GM12878 (cell line): ENCODE results near the gene ASAP3. TPM values are rescaled to one million over a fixed set of nuclear protein-coding genes. Genes with fewer than 3 reads are reported as not detected.

Source experiments
- ATAC-seq: fragments of 200-7000 bp; cut with Tn5 transposase; 3 replicates; pipeline ENCODE4 v1.9.1; 2020; ENCODE audit warnings: mild to moderate bottlenecking, moderate library complexity
- BruUV-seq: library from RNA; stranded (reverse); fragments of 400-500 nt; replicated peaks from 2 replicates; lab custom pipeline; 2021; lab: Mats Ljungman, UMichigan
- CTCF ChIA-PET: fragments of 300-600 bp; sonication (Branson Sonifier 250); formaldehyde crosslinking; extraction: SDS; loops from one replicate; lab custom pipeline; 2021; ENCODE audit warnings: inconsistent platforms; lab: Yijun Ruan, JAX
- POLR2A ChIA-PET: fragments of 350-600 bp; formaldehyde crosslinking; extraction: SDS; loops from one replicate; lab custom pipeline; 2021; ENCODE audit warnings: inconsistent platforms; lab: Charles Lee
- RAD21 ChIA-PET: fragments of 300-600 bp; sonication (Branson Sonifier 250); formaldehyde crosslinking; loops from one replicate; lab custom pipeline; 2023; ENCODE audit warnings: antibody characterized with exemption; ENCODE audit not compliant: unreplicated experiment; lab: Charles Lee
- SMC1A ChIA-PET: fragments of 300-600 bp; sonication (Branson Sonifier 250); formaldehyde crosslinking; loops from one replicate; lab custom pipeline; 2023; ENCODE audit not compliant: unreplicated experiment, uncharacterized antibody; lab: Charles Lee
- DNase-seq: peaks from one replicate; pipeline ENCODE4 v3.0.0-alpha.2; 2011; ENCODE audit warnings: low read depth, low spot score
- FAIRE-seq: peaks from 3 replicates; lab custom pipeline; 2011; peaks lifted over from hg19 to GRCh38; lab: Jason Lieb, UNC
- H2AFZ ChIP-seq: 2 replicates; pipeline ENCODE4 v1.6.0; 2011; ENCODE audit warnings: low read depth, low read length, control low read depth; ENCODE audit not compliant: control insufficient read depth
- H3K27ac ChIP-seq: 2 replicates; pipeline ENCODE4 v1.5.1; 2011; ENCODE audit warnings: control low read depth; ENCODE audit not compliant: control insufficient read depth, insufficient read depth
- H3K27me3 ChIP-seq, 2 experiments: replicated peaks in 1 of 2; 2 replicates each; pipeline versions ENCODE4 v1.6.0 to v1.6.1; 2011; ENCODE audit warnings: low read length in 1 of 2; ENCODE audit not compliant: control insufficient read depth in 2 of 2, insufficient read depth in 2 of 2
- H3K36me3 ChIP-seq, 2 experiments: 2 replicates each; pipeline ENCODE4 v1.5.1; 2011; ENCODE audit warnings: low read length in 1 of 2; ENCODE audit not compliant: control insufficient read depth in 2 of 2, insufficient read depth in 2 of 2
- H3K4me1 ChIP-seq: 2 replicates; pipeline ENCODE4 v1.6.1; 2011; ENCODE audit warnings: mild to moderate bottlenecking, low read length, moderate library complexity, mixed read lengths; ENCODE audit not compliant: control insufficient read depth, insufficient read depth
- H3K4me2 ChIP-seq: 2 replicates; pipeline ENCODE4 v1.6.0; 2011; ENCODE audit warnings: control low read depth; ENCODE audit not compliant: control insufficient read depth, insufficient read depth
- H3K4me3 ChIP-seq: fragments of 200-600 bp; sonication (generic); 2 replicates; pipeline ENCODE4 v1.5.1; 2016
- H3K79me2 ChIP-seq: 2 replicates; pipeline ENCODE4 v1.6.0; 2011; ENCODE audit warnings: low read length; ENCODE audit not compliant: control insufficient read depth, insufficient read depth
- H3K9ac ChIP-seq: 2 replicates; pipeline ENCODE4 v1.8.0; 2011; ENCODE audit warnings: low read length, control low read depth, mixed read lengths; ENCODE audit not compliant: control insufficient read depth, insufficient read depth
- H3K9me3 ChIP-seq: replicated peaks from 3 replicates; pipeline ENCODE4 v1.5.1; 2011; ENCODE audit warnings: mild to moderate bottlenecking, low read length; ENCODE audit not compliant: control insufficient read depth, insufficient read depth
- H4K20me1 ChIP-seq: 2 replicates; pipeline ENCODE4 v1.6.0; 2011; ENCODE audit not compliant: control insufficient read depth, insufficient read depth
- BCL11A ChIP-seq: IDR thresholded peaks from 2 replicates; pipeline ENCODE4 v1.6.1; 2011; ENCODE audit warnings: low read depth, low read length
- CREB1 ChIP-seq: IDR thresholded peaks from 2 replicates; pipeline ENCODE4 v1.6.1; 2012; ENCODE audit warnings: low read depth, mild to moderate bottlenecking, inconsistent platforms
- EED ChIP-seq: sonication (generic); IDR thresholded peaks from 2 replicates; pipeline ENCODE4 v1.6.1; 2016; ENCODE audit warnings: antibody characterized with exemption, low read depth
- KAT2A ChIP-seq: conservative IDR thresholded peaks from 2 replicates; pipeline ENCODE4 v1.6.1; 2011; ENCODE audit warnings: low read depth, low read length; ENCODE audit not compliant: control insufficient read depth
- KLF5 ChIP-seq: fragments of 450-650 bp; IDR thresholded peaks from 2 replicates; pipeline ENCODE4 v1.6.1; 2014; ENCODE audit warnings: mild to moderate bottlenecking; ENCODE audit not compliant: partially characterized antibody
- MXI1 ChIP-seq: fragments of 150-350 bp; IDR thresholded peaks from 2 replicates; pipeline ENCODE4 v1.6.1; 2011; ENCODE audit warnings: low read depth, mild to moderate bottlenecking, inconsistent platforms, low read length, improper control_type of control experiment
- PAX8 ChIP-seq: fragments of 450-650 bp; IDR thresholded peaks from 2 replicates; pipeline ENCODE4 v1.6.1; 2017; ENCODE audit warnings: mild to moderate bottlenecking, moderate library complexity
- POLR2AphosphoS2 ChIP-seq: IDR thresholded peaks from 2 replicates; pipeline ENCODE4 v1.6.1; 2011; ENCODE audit warnings: low read depth, mild to moderate bottlenecking, low read length, improper control_type of control experiment, moderate library complexity
- REST ChIP-seq: IDR thresholded peaks from 2 replicates; pipeline ENCODE4 v1.6.1; 2012; ENCODE audit warnings: mild to moderate bottlenecking, low read depth, low read length
- RFX5 ChIP-seq: IDR thresholded peaks from 2 replicates; pipeline ENCODE4 v1.6.1; 2011; ENCODE audit warnings: low read depth, low read length, improper control_type of control experiment
- SMARCA5 ChIP-seq: fragments of 450-650 bp; IDR thresholded peaks from 2 replicates; pipeline ENCODE4 v1.6.1; 2017; ENCODE audit warnings: mild to moderate bottlenecking
- TARDBP ChIP-seq: IDR thresholded peaks from 2 replicates; pipeline ENCODE4 v1.6.1; 2016; ENCODE audit warnings: borderline replicate concordance
- TBL1XR1 ChIP-seq: IDR thresholded peaks from 2 replicates; pipeline ENCODE4 v1.6.1; 2012; ENCODE audit warnings: low read depth, low read length, improper control_type of control experiment
- TCF7 ChIP-seq: IDR thresholded peaks from 2 replicates; pipeline ENCODE4 v1.6.1; 2014; ENCODE audit warnings: antibody characterized with exemption, borderline replicate concordance
- ZBTB33 ChIP-seq: fragments of 450-650 bp; IDR thresholded peaks from 2 replicates; pipeline ENCODE4 v1.6.1; 2017; ENCODE audit warnings: mild to moderate bottlenecking
- ZNF274 ChIP-seq: IDR thresholded peaks from one replicate; pipeline ENCODE4 v1.8.0; 2011; ENCODE audit not compliant: insufficient read length, insufficient read depth
- WGBS: methylation state at CpG from one replicate; pipeline ENCODE4 v1.1.6; 2016; ENCODE audit warnings: low lambda C conversion rate; ENCODE audit not compliant: insufficient replicate concordance, insufficient coverage; ENCODE audit errors: missing lambda C conversion rate; 5-methylcytosine and 5-hydroxymethylcytosine counted together
- in situ Hi-C: fragments of 300-500 bp; cut with MboI; formaldehyde crosslinking; loops from 9 replicates; pipeline ENCODE4 v1.14.3; 2018; ENCODE audit warnings: mixed read lengths
- intact Hi-C: fragments of 100-400 bp; cut with micrococcal nuclease; formaldehyde crosslinking; loops from one replicate; pipeline ENCODE4 v1.14.2; 2022; ENCODE audit not compliant: unreplicated experiment
- polyA plus RNA-seq, 11 experiments: library from polyadenylated mRNA; depleted of rRNA in 4 of 11; unstranded in 6 of 11; stranded (reverse) in 5 of 11; fragments of >200 nt; fragmentation: Nextera tagmentation in 4 of 11; fragmentation: Illumina TruSeq in 1 of 11; extraction: Ambion mirVana in 4 of 11; extraction: Trizol in 1 of 11; gene quantifications; 1 replicate in 1 of 11; 2 replicates in 10 of 11; pipeline versions ENCODE4 v1.2.1 to v1.2.3, GENCODE V29; 2011 to 2016; ENCODE audit warnings: inconsistent platforms in 2 of 11, missing spikeins in 2 of 11, low read depth in 1 of 11
- total RNA-seq, 4 experiments: library from RNA; depleted of rRNA in 3 of 4; stranded (reverse); fragments of >200 nt in 3 of 4; fragmentation: Illumina TruSeq in 1 of 4; extraction: Trizol in 1 of 4; gene quantifications; 2 replicates each; pipeline versions ENCODE4 v1.2.1 to v1.2.3, GENCODE V29; 2013 to 2021
- TF ChIP-seq, protein P1 (sequence below): fragments of 450-650 bp; IDR thresholded peaks from 2 replicates; pipeline ENCODE4 v1.6.1; 2017; ENCODE audit warnings: low read depth, mild to moderate bottlenecking, moderate library complexity

The ASAP3 gene
- total and polyA plus RNA-seq, 10 of the 15 experiments (the other 5 are each of a cell fraction or from before 2014, with no cell fraction given), result 0.04 to 0.92 (median 0.34) TPM; not detected in 1

DNA sequence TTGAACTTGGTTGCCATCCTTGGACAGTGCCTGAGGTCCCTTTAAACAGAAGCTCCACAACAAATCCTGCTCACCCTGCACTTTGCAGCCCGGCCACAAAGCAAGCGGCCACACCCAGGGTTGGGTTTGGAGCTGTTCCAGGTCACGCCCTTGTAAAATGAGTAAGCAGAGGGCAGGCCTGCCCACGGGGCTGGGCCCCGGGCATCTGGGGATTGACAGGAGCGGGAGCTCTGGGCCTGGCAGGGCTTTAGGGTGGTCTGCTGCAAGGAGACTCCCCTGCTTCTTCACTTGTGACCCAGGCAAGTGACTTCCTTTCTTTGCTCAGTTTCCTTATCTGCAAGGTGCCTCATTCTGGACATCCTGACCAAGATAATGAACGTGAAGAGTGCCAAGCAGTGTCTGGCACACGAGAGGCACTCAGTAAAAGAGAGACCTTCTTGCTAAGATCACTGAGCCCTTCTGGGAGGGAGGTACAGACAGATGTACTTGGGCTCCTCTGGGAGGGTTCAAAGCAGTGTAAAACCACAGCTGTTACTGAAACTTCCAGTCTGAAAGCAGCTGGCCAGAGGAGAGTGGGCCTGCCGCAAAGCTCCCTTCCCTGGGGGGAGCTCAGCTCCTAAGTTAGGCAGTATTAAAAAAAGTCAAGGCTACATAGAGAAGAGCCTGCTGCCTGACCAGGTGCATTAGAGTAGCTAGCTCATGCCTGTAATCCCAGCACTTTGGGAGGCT, 44.4 kb upstream of the ASAP3 start:
- peak; percentile 63 for ATAC-seq
- intact Hi-C loops (loop anchor here (5.0 kb wide), 1 partner anchor 186 kb away; the partner anchor contains the start of gene HNRNPR), in situ Hi-C loops (no loop called here)
- Histone ChIP-seq H3K4me2 (peak overlapping the region; percentile 91), H3K4me1 (peaks cover 74% of the 10 kb centered on the region), H3K4me3 (peak overlapping the region; percentile 85), H4K20me1 (no peaks in the 10 kb centered on the region), H3K9ac (peak overlapping the region; percentile 15), H3K27me3 (no peaks in the 10 kb centered on the region), H3K36me3 (no peaks in the 10 kb centered on the region; a peak in 2 of 4 replicates), H3K27ac (peak overlapping the region; percentile 89), H3K79me2 (peaks cover 66% of the 10 kb centered on the region), H3K9me3 (no peaks in the 10 kb centered on the region), H2AFZ (no peak overlapping the region; the same call in 1 of the 2 replicates)
- 2% methylated on average over 9 of the region's 9 CpGs for WGBS
- no TSS peak for BruUV-seq
- RAD21 ChIA-PET, result interaction anchor here (0.7 to 11.3 kb wide), 13 partner anchors 11 to 195 kb away, joined by 3 to 153 read pairs (median 5); partner anchors contain the start of genes HNRNPR and ZNF436
- POLR2A ChIA-PET, result interaction anchor here (0.8 to 3.0 kb wide), 11 partner anchors 8 to 194 kb away, joined by 3 to 30 read pairs (median 5); partner anchors contain the start of gene ID3
- SMC1A ChIA-PET, result interaction anchor here (0.9 to 14.8 kb wide), 10 partner anchors 10 to 109 kb away, joined by 3 to 201 read pairs (median 6); no protein-coding TSS in a partner anchor
- DNase-seq, result peak; percentile 76
- CTCF ChIA-PET, result interaction anchor here (0.7 to 28.3 kb wide), 18 partner anchors 9 to 288 kb away, joined by 3 to 784 read pairs (median 4); partner anchors contain the start of gene ID3
- peak; percentile 66 for FAIRE-seq
- TF ChIP-seq SMARCA5, result no peak
- TF ChIP-seq ZBTB33, result no peak
- TF ChIP-seq KLF5, result no peak
- TF ChIP-seq TBL1XR1, result no peak
- TF ChIP-seq KAT2A, result no peak
- TF ChIP-seq REST, result no peak
- TF ChIP-seq RFX5, result no peak
- no peak for TF ChIP-seq BCL11A
- no peak for TF ChIP-seq POLR2AphosphoS2
- TF ChIP-seq MXI1, result no peak
- no peak for TF ChIP-seq CREB1
- TF ChIP-seq TCF7, result 0 out of 2 replicates have a peak, but pooled peaks have one; percentile 44
- no peak for TF ChIP-seq PAX8
- TF ChIP-seq EED, result peak; percentile 90
- TF ChIP-seq, protein P1, sequence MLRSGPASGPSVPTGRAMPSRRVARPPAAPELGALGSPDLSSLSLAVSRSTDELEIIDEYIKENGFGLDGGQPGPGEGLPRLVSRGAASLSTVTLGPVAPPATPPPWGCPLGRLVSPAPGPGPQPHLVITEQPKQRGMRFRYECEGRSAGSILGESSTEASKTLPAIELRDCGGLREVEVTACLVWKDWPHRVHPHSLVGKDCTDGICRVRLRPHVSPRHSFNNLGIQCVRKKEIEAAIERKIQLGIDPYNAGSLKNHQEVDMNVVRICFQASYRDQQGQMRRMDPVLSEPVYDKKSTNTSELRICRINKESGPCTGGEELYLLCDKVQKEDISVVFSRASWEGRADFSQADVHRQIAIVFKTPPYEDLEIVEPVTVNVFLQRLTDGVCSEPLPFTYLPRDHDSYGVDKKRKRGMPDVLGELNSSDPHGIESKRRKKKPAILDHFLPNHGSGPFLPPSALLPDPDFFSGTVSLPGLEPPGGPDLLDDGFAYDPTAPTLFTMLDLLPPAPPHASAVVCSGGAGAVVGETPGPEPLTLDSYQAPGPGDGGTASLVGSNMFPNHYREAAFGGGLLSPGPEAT, result no peak
- TF ChIP-seq TARDBP, result 0 out of 2 replicates have a peak, but pooled peaks have one; percentile 45
- TF ChIP-seq ZNF274, result no peak
